DOHH2 (cell line): ENCODE results near the gene SLFN12L.

Experiments used
- H3F3A ChIP-seq: fragments of 200-600 bp; sonication (generic), shearing (Covaris generic); 2 replicates; pipeline ENCODE4 v1.6.0; 2016; ENCODE audit warnings: antibody characterized with exemption, mild to moderate bottlenecking; ENCODE audit not compliant: control insufficient read depth, insufficient read depth
- H3K27ac ChIP-seq: fragments of 200-600 bp; sonication (generic); 2 replicates; pipeline ENCODE4 v1.5.1; 2014; ENCODE audit warnings: low read depth, mild to moderate bottlenecking, low read length, moderate library complexity
- H3K27me3 ChIP-seq: fragments of 200-600 bp; sonication (generic); 2 replicates; pipeline ENCODE4 v1.6.1; 2014; ENCODE audit warnings: mild to moderate bottlenecking, low read length, mixed read lengths; ENCODE audit not compliant: control insufficient read depth
- H3K36me3 ChIP-seq: fragments of 200-600 bp; sonication (generic); 2 replicates; pipeline ENCODE4 v1.6.1; 2014; ENCODE audit warnings: mild to moderate bottlenecking, low read length, moderate library complexity, mixed read lengths; ENCODE audit not compliant: control insufficient read depth
- H3K4me1 ChIP-seq: fragments of 200-600 bp; sonication (generic); 2 replicates; pipeline ENCODE4 v1.6.1; 2014; ENCODE audit warnings: mild to moderate bottlenecking, low read length, mixed read lengths; ENCODE audit not compliant: control insufficient read depth
- H3K4me2 ChIP-seq: fragments of 200-600 bp; sonication (generic); 2 replicates; pipeline ENCODE4 v1.6.0; 2014; ENCODE audit warnings: mild to moderate bottlenecking, low read length, moderate library complexity
- H3K4me3 ChIP-seq: fragments of 200-600 bp; sonication (generic); 2 replicates; pipeline ENCODE4 v1.5.1; 2014; ENCODE audit warnings: mild to moderate bottlenecking, low read length, mixed read lengths
- H3K79me2 ChIP-seq: fragments of 200-600 bp; sonication (generic); 2 replicates; pipeline ENCODE4 v1.6.1; 2014; ENCODE audit warnings: mild to moderate bottlenecking, low read length, mixed read lengths; ENCODE audit not compliant: control insufficient read depth
- H3K9me2 ChIP-seq: fragments of 200-600 bp; sonication (generic); replicated peaks from 2 replicates; pipeline ENCODE4 v1.6.1; 2014; ENCODE audit warnings: mild to moderate bottlenecking, low read length, mixed read lengths; ENCODE audit not compliant: control insufficient read depth
- H3K9me3 ChIP-seq: fragments of 200-600 bp; sonication (generic); 2 replicates; pipeline ENCODE4 v1.6.1; 2014; ENCODE audit warnings: antibody characterized with exemption, low read length, mixed read lengths; ENCODE audit not compliant: control insufficient read depth, insufficient read depth
- H4K20me1 ChIP-seq: fragments of 200-600 bp; sonication (generic); 2 replicates; pipeline ENCODE4 v1.6.0; 2014; ENCODE audit warnings: low read depth, mild to moderate bottlenecking, antibody characterized with exemption, low read length, moderate library complexity; ENCODE audit not compliant: control insufficient read depth, insufficient read depth
- EZH2phosphoT487 ChIP-seq: fragments of 200-600 bp; sonication (generic); IDR thresholded peaks from 2 replicates; pipeline ENCODE4 v1.6.1; 2017; ENCODE audit warnings: borderline replicate concordance, mild to moderate bottlenecking, antibody characterized with exemption, low read length, moderate library complexity, mixed read lengths
- TF ChIP-seq, protein P1 (sequence below): fragments of 200-600 bp; sonication (generic); IDR thresholded peaks from one replicate; pipeline ENCODE4 v1.5.1; 2014; ENCODE audit warnings: antibody characterized with exemption, mild to moderate bottlenecking, low read depth, low read length; ENCODE audit not compliant: poor library complexity, severe bottlenecking

SLFN12L gene

DNA sequence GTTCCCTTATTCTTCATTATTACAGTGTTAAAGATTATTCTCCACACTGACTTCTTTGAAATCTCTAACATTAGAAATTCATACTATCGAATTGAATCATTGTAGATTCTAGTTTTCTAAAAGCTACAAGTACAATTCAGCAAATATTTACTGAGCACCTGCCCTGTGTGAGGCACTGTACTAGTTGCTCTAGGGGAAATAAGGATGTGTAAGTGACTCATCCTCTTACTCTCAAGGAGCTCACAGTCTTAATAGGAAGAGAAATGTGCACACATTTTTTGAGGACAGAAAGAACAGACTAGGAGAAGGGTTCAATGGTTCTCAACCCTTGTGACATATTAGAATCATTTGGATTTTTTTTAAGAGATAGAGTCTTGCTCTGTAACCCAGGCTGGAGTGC lies 7.7 kb upstream of the SLFN12L start:
- Histone ChIP-seq H3K27ac (no peak overlapping the region), H3K4me3 (no peak overlapping the region), H4K20me1 (no peaks in the 10 kb centered on the region), H3K36me3 (no peaks in the 10 kb centered on the region), H3K4me1 (no peaks in the 10 kb centered on the region), H3K9me3 (no peaks in the 10 kb centered on the region), H3K27me3 (peaks cover 26% of the 10 kb centered on the region), H3K4me2 (no peak overlapping the region), H3K9me2 (no peaks in the 10 kb centered on the region), H3K79me2 (no peaks in the 10 kb centered on the region), H3F3A (no peaks in the 10 kb centered on the region)
- TF ChIP-seq, protein P1, sequence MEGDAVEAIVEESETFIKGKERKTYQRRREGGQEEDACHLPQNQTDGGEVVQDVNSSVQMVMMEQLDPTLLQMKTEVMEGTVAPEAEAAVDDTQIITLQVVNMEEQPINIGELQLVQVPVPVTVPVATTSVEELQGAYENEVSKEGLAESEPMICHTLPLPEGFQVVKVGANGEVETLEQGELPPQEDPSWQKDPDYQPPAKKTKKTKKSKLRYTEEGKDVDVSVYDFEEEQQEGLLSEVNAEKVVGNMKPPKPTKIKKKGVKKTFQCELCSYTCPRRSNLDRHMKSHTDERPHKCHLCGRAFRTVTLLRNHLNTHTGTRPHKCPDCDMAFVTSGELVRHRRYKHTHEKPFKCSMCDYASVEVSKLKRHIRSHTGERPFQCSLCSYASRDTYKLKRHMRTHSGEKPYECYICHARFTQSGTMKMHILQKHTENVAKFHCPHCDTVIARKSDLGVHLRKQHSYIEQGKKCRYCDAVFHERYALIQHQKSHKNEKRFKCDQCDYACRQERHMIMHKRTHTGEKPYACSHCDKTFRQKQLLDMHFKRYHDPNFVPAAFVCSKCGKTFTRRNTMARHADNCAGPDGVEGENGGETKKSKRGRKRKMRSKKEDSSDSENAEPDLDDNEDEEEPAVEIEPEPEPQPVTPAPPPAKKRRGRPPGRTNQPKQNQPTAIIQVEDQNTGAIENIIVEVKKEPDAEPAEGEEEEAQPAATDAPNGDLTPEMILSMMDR, result no peak
- no peak for TF ChIP-seq EZH2phosphoT487

DNA sequence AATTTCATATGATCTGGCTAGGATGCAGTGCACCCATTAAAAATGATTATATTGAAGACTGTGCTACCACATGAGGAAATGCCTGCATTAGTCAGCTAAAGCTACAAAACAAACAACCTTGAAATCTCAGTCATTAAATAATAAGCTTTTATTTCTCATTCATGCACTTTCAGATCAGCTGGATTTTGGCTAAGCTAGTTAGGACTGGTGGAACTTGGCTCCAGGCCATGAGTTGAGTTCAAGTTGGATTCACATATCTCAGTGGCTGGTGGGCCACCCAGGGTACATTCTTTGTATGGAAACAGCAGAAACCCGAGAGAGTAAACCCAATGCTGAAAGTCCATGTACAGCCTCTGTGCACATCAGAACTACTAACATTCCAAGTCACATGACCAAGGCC lies 6.4 kb upstream of the SLFN12L start:
- Histone ChIP-seq H3K36me3 (no peaks in the 10 kb centered on the region), H3K9me3 (no peaks in the 10 kb centered on the region), H3K4me2 (no peak overlapping the region), H3K4me1 (no peaks in the 10 kb centered on the region), H3K4me3 (no peak overlapping the region), H3K27ac (no peak overlapping the region), H4K20me1 (no peaks in the 10 kb centered on the region), H3K79me2 (no peaks in the 10 kb centered on the region), H3F3A (no peaks in the 10 kb centered on the region), H3K27me3 (peaks cover 28% of the 10 kb centered on the region), H3K9me2 (no peaks in the 10 kb centered on the region)
- TF ChIP-seq, protein P1, result no peak
- no peak for TF ChIP-seq EZH2phosphoT487

DNA sequence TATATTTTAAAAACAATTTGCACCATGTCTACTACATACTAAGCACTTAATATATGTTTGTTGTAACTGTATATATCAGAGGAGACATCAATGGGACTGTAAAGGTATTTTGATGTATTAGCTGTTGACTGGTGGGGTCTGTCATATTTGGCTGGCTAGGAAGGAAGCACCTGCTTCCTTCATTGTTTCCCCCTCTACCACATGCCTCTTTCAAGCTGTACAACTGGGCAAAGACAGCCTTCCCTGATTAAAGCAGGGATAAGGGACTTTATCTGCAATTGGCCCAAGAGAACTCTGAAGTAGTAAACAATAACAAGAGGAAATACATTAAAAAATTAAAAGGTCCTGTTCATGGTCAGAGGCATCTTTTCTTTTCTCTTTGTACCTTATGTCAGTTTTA lies 5.5 kb upstream of the SLFN12L start:
- Histone ChIP-seq H3K9me3 (no peaks in the 10 kb centered on the region), H3K36me3 (no peaks in the 10 kb centered on the region), H3F3A (no peaks in the 10 kb centered on the region), H3K79me2 (no peaks in the 10 kb centered on the region), H3K4me2 (no peak overlapping the region), H3K27me3 (peaks cover 22% of the 10 kb centered on the region), H3K27ac (no peak overlapping the region), H3K9me2 (no peaks in the 10 kb centered on the region), H3K4me3 (no peak overlapping the region), H4K20me1 (no peaks in the 10 kb centered on the region), H3K4me1 (no peaks in the 10 kb centered on the region)
- TF ChIP-seq, protein P1, result no peak
- no peak for TF ChIP-seq EZH2phosphoT487

DNA sequence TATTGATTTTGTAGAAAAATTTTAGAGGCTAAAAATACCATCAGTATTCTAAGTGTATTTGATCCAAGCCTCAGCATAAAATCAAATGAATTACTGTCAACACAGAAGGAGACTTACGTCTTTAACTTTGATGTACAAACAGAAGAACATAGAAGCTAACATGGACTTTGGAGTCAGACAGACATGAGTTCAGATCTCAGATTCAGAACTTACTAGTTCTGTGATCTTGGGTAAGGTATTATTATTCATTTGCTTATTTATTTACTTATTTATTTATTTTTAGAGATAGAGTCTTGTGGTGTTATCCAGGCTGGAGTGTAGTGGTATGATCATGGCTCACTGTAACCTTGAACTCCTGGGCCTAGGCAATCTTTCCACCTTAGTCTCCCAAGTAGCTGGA lies 4.0 kb upstream of the SLFN12L start:
- Histone ChIP-seq H4K20me1 (no peaks in the 10 kb centered on the region), H3K27me3 (peaks cover 16% of the 10 kb centered on the region), H3K4me1 (no peaks in the 10 kb centered on the region), H3F3A (no peaks in the 10 kb centered on the region), H3K79me2 (no peaks in the 10 kb centered on the region), H3K4me3 (no peak overlapping the region), H3K9me3 (no peaks in the 10 kb centered on the region), H3K27ac (no peak overlapping the region), H3K4me2 (no peak overlapping the region), H3K9me2 (no peaks in the 10 kb centered on the region), H3K36me3 (no peaks in the 10 kb centered on the region)
- TF ChIP-seq, protein P1, result no peak
- no peak for TF ChIP-seq EZH2phosphoT487
